ENCODE results near the gene PIGU. TPM values are rescaled to one million over a fixed set of nuclear protein-coding genes. Genes with fewer than 3 reads are reported as not detected.

Gene PIGU
- total and polyA plus RNA-seq, 2 of the 13 experiments (the other 11 are each of a cell fraction or from before 2014, with no cell fraction given), result 45.5 to 231 TPM

GRCh38 chr20:34717230-34718095 lies 40.6 kb upstream of the PIGU start (continued):
- TF ChIP-seq SSRP1 (CRISPR knock-in tag; IDR thresholded peaks at IDR 0.05) (no peak), AKNA (CRISPR knock-in tag; IDR thresholded peaks at IDR 0.05; ENCODE audit: borderline replicate concordance) (no peak), HNRNPL (IDR thresholded peaks at IDR 0.05; ENCODE audit: low read depth, low read length) (no peak), SALL2 (CRISPR knock-in tag; IDR thresholded peaks at IDR 0.05) (no peak), ZBTB25 (CRISPR knock-in tag; IDR thresholded peaks at IDR 0.05) (0 out of 2 replicates have a peak, but pooled peaks have one; percentile 58), RBFOX2 (IDR thresholded peaks at IDR 0.05; ENCODE audit: low read depth, low read length) (no peak), FOXK1 (CRISPR knock-in tag; IDR thresholded peaks at IDR 0.05; ENCODE audit: borderline replicate concordance, low read depth) (no peak; the same call in 1 of the 2 replicates), ZNF720 (CRISPR knock-in tag; IDR thresholded peaks at IDR 0.05) (no peak), HNRNPH1 (optimal IDR thresholded peaks at IDR 0.05; ENCODE audit: low read depth, low read length) (no peak), ZNF839 (CRISPR knock-in tag; IDR thresholded peaks at IDR 0.05; ENCODE audit: borderline replicate concordance) (no peak), BHLHE40 (IDR thresholded peaks at IDR 0.05; ENCODE audit: low read length) (no peak), XBP1 (CRISPR knock-in tag; IDR thresholded peaks at IDR 0.05) (no peak), KLF9 (CRISPR knock-in tag; IDR thresholded peaks at IDR 0.05; ENCODE audit: low read depth) (no peak), ZKSCAN8 (CRISPR knock-in tag; IDR thresholded peaks at IDR 0.05; ENCODE audit: borderline replicate concordance) (no peak; the same call in 1 of the 2 replicates), AHR (CRISPR knock-in tag; IDR thresholded peaks at IDR 0.05) (no peak)
- TF ChIP-seq, protein P1, sequence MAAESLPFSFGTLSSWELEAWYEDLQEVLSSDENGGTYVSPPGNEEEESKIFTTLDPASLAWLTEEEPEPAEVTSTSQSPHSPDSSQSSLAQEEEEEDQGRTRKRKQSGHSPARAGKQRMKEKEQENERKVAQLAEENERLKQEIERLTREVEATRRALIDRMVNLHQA (CRISPR knock-in tag; IDR thresholded peaks at IDR 0.05), result no peak
- TF ChIP-seq, protein P2, sequence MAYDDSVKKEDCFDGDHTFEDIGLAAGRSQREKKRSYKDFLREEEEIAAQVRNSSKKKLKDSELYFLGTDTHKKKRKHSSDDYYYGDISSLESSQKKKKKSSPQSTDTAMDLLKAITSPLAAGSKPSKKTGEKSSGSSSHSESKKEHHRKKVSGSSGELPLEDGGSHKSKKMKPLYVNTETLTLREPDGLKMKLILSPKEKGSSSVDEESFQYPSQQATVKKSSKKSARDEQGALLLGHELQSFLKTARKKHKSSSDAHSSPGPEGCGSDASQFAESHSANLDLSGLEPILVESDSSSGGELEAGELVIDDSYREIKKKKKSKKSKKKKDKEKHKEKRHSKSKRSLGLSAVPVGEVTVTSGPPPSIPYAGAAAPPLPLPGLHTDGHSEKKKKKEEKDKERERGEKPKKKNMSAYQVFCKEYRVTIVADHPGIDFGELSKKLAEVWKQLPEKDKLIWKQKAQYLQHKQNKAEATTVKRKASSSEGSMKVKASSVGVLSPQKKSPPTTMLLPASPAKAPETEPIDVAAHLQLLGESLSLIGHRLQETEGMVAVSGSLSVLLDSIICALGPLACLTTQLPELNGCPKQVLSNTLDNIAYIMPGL (CRISPR knock-in tag; IDR thresholded peaks at IDR 0.05; ENCODE audit: borderline replicate concordance in 1 of 2, low read depth in 1 of 2), result peak; percentile 24 to 45; a peak in 1 of 4 replicates
- TF ChIP-seq, protein P3, sequence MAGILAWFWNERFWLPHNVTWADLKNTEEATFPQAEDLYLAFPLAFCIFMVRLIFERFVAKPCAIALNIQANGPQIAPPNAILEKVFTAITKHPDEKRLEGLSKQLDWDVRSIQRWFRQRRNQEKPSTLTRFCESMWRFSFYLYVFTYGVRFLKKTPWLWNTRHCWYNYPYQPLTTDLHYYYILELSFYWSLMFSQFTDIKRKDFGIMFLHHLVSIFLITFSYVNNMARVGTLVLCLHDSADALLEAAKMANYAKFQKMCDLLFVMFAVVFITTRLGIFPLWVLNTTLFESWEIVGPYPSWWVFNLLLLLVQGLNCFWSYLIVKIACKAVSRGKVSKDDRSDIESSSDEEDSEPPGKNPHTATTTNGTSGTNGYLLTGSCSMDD (CRISPR knock-in tag; IDR thresholded peaks at IDR 0.05), result no peak
